GM23338 (cell line): ENCODE results near the gene GADD45A.

Experiments
- EZH2 ChIP-seq: fragments of 200-600 bp; sonication (generic); IDR thresholded peaks from one replicate; pipeline ENCODE4 v1.8.0; 2017; ENCODE audit warnings: antibody characterized with exemption, mild to moderate bottlenecking, low read depth; ENCODE audit not compliant: unreplicated experiment
- ZNF114 ChIP-seq: fragments of 250-450 bp; sonication (Bioruptor Pico); IDR thresholded peaks from 2 replicates; pipeline ENCODE4 v1.5.0; 2020; ENCODE audit warnings: mild to moderate bottlenecking, moderate library complexity
- TF ChIP-seq, protein P1 (sequence below), 2 experiments: fragments of 200-600 bp in 1 of 2; sonication (generic) in 1 of 2; conservative IDR thresholded peaks; 2 replicates each; pipeline versions ENCODE4 v1.5.1 to v1.6.1; 2016 to 2017; ENCODE audit warnings: antibody characterized with exemption in 2 of 2, low read depth in 2 of 2, mild to moderate bottlenecking in 2 of 2, moderate library complexity in 1 of 2
- TF ChIP-seq, protein P2 (sequence below): IDR thresholded peaks from 2 replicates; pipeline ENCODE4 v1.6.1; 2016; ENCODE audit warnings: antibody characterized with exemption

DNA sequence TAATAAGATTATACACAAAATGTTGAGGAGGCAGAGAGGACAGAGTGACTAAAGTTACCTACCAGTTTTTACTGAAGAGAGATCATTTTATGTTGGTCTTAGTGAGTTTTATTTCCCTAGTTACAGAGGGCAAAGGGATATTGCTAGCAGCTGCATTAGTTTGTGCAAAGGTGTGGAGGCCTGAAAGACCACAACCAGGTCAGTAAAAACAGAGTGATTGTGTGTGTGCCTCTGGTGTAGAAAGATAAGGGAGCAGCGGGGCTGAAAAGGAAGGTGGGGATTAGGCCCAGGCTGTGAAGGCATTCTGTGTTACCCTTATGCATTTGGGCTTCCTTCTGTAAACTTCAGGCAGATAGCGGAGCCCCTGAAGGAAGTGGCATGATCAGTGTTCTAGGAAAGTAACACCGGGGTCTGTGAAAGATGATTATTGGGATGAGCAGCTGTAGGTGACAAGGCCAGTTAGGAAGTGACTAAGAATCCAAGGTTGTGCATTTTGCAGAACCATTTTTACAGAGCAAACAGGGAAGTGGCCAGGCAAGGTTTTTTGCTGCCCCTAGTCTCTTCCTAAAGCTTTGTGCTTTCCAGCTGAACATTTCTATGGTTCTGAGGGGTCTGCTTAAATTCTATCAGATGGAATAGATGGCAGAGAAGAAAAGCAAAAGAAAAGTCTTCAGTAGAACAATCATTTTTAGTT is 3.7 kb downstream of the GADD45A start:
- TF ChIP-seq EZH2 (no peak), ZNF114 (CRISPR knock-in tag) (no peak)
- TF ChIP-seq, protein P1, sequence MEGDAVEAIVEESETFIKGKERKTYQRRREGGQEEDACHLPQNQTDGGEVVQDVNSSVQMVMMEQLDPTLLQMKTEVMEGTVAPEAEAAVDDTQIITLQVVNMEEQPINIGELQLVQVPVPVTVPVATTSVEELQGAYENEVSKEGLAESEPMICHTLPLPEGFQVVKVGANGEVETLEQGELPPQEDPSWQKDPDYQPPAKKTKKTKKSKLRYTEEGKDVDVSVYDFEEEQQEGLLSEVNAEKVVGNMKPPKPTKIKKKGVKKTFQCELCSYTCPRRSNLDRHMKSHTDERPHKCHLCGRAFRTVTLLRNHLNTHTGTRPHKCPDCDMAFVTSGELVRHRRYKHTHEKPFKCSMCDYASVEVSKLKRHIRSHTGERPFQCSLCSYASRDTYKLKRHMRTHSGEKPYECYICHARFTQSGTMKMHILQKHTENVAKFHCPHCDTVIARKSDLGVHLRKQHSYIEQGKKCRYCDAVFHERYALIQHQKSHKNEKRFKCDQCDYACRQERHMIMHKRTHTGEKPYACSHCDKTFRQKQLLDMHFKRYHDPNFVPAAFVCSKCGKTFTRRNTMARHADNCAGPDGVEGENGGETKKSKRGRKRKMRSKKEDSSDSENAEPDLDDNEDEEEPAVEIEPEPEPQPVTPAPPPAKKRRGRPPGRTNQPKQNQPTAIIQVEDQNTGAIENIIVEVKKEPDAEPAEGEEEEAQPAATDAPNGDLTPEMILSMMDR (conservative IDR thresholded peaks at IDR 0.05; ENCODE audit: low read depth in 2 of 2) = no peak
- TF ChIP-seq, protein P2, sequence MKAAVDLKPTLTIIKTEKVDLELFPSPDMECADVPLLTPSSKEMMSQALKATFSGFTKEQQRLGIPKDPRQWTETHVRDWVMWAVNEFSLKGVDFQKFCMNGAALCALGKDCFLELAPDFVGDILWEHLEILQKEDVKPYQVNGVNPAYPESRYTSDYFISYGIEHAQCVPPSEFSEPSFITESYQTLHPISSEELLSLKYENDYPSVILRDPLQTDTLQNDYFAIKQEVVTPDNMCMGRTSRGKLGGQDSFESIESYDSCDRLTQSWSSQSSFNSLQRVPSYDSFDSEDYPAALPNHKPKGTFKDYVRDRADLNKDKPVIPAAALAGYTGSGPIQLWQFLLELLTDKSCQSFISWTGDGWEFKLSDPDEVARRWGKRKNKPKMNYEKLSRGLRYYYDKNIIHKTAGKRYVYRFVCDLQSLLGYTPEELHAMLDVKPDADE = no peak
